Gastroesophageal sphincter (tissue), 4 donors: Measurements from ENCODE around the gene MIDN. TPM values are rescaled to one million over a fixed set of nuclear protein-coding genes. Genes with fewer than 3 reads are reported as not detected.

Source experiments
- ATAC-seq: fragments of 150-250 bp; one replicate; pipeline ENCODE4 v1.9.1; 2016; ENCODE audit warnings: mild to moderate bottlenecking, moderate library complexity
- H3K27ac ChIP-seq, 4 donors: fragments of 200-600 bp; sonication (generic) in 3 of 4; 1 replicate in 3 of 4; 2 replicates in 1 of 4; pipeline ENCODE4 v1.5.1; 2016 to 2019
- H3K27me3 ChIP-seq: fragments of 200-600 bp; sonication (generic); one replicate; pipeline ENCODE4 v1.5.1; 2019
- H3K36me3 ChIP-seq, 2 donors: fragments of 200-600 bp; sonication (generic); one replicate each; pipeline ENCODE4 v1.5.1; 2019; ENCODE audit warnings: control low read depth in 1 of 2
- H3K4me1 ChIP-seq, 3 donors: fragments of 200-600 bp; sonication (generic); 1 replicate in 2 of 3; 2 replicates in 1 of 3; pipeline ENCODE4 v1.5.1; 2016 to 2019; ENCODE audit warnings: control low read depth in 2 of 3
- H3K4me3 ChIP-seq, 2 donors: fragments of 200-600 bp; sonication (generic); one replicate each; pipeline ENCODE4 v1.5.1; 2019; ENCODE audit warnings: mild to moderate bottlenecking in 1 of 2, moderate library complexity in 1 of 2
- H3K9me3 ChIP-seq, 3 donors: fragments of 200-600 bp; sonication (generic); one replicate each; pipeline ENCODE4 v1.5.1; 2017 to 2019; ENCODE audit warnings: control low read depth in 2 of 3
- EP300 ChIP-seq: sonication (generic); formaldehyde crosslinking; IDR thresholded peaks from one replicate; pipeline ENCODE4 v1.6.1; 2017; ENCODE audit warnings: antibody characterized with exemption, mild to moderate bottlenecking
- POLR2A ChIP-seq, 2 donors: fragments of 450-650 bp; IDR thresholded peaks; one replicate each; pipeline ENCODE4 v1.6.1; 2017; ENCODE audit warnings: antibody characterized with exemption in 2 of 2, mild to moderate bottlenecking in 2 of 2, moderate library complexity in 1 of 2
- POLR2AphosphoS5 ChIP-seq: sonication (generic); formaldehyde crosslinking; IDR thresholded peaks from one replicate; pipeline ENCODE4 v1.6.1; 2017; ENCODE audit warnings: antibody characterized with exemption
- WGBS, 2 donors: methylation state at CpG; one replicate each; pipeline ENCODE4 v1.1.5; 2018; ENCODE audit warnings: low coverage in 1 of 2; 5-methylcytosine and 5-hydroxymethylcytosine counted together
- total RNA-seq, 4 donors: library from RNA; depleted of rRNA; stranded (reverse); fragments of >200 nt; gene quantifications; one replicate each; pipeline ENCODE4 v1.1.0, GENCODE V29; 2016
- TF ChIP-seq, protein P1 (sequence below), 4 experiments: fragments of 200-600 bp in 2 of 4; fragments of 450-650 bp in 2 of 4; sonication (generic) in 1 of 4; IDR thresholded peaks; one replicate each; pipeline ENCODE4 v1.5.1; 2017 to 2019; ENCODE audit warnings: antibody characterized with exemption in 4 of 4, mild to moderate bottlenecking in 2 of 4, moderate library complexity in 2 of 4

The MIDN gene
- total RNA-seq, 4 donors from 2014 or later = 20.0 to 40.1 (median 24.2) TPM

DNA sequence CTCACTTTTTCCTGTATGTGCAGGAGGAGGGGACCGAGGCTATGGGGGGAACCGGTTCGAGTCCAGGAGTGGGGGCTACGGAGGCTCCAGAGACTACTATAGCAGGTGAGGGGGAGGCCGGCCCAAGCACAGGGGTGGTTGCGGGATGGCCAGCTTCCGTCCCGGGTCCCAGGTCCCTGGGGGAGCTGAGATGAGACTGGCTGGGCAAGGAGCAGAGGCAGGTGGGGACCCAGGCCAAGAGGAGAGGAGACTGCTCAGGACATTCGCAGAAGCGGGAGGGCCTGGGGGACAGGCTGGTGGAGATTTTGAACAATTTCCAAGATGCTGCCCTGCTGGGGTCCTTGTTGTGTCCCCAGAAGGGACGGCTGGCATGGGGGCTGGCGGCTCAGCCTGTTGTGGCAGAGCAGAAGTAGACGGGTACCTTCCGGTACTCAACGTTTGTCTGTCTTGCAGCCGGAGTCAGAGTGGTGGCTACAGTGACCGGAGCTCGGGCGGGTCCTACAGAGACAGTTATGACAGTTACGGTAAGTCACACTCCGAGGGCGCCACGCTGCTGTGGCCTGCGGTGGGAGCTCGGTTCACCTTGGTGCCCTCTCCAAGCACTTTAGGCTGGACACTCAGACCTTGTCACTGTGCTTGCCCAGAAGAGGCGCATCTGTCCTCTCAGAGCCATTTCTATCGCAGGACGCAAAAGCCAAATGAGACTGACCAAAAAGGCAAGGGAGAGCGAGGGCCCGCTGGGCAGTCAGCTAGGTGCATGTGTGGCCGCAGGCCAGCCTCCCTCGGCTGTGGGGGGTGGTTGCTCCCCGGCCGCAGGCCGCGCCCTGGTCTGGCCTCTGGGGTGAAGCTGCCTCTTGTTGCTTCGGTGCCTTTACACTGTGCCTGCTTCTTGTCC, 23.4 kb downstream of the MIDN start:
- Histone ChIP-seq H3K27ac (peak overlapping the region in 3 of 4 donors; percentile 99 to 100 (median 99)), H3K9me3 (no peaks in the 10 kb centered on the region), H3K36me3 (peaks cover 0 to 43% of the 10 kb centered on the region in 2 donors), H3K4me1 (peaks cover 3 to 88% (median 74%) of the 10 kb centered on the region in 3 donors), H3K27me3 (no peaks in the 10 kb centered on the region), H3K4me3 (peak overlapping the region in 1 of 2 donors; percentile 96)
- ATAC-seq = no peak
- WGBS, 2 donors = 49 to 60% methylated on average over 3 of the region's 37 CpGs
- TF ChIP-seq POLR2AphosphoS5 = no peak

DNA sequence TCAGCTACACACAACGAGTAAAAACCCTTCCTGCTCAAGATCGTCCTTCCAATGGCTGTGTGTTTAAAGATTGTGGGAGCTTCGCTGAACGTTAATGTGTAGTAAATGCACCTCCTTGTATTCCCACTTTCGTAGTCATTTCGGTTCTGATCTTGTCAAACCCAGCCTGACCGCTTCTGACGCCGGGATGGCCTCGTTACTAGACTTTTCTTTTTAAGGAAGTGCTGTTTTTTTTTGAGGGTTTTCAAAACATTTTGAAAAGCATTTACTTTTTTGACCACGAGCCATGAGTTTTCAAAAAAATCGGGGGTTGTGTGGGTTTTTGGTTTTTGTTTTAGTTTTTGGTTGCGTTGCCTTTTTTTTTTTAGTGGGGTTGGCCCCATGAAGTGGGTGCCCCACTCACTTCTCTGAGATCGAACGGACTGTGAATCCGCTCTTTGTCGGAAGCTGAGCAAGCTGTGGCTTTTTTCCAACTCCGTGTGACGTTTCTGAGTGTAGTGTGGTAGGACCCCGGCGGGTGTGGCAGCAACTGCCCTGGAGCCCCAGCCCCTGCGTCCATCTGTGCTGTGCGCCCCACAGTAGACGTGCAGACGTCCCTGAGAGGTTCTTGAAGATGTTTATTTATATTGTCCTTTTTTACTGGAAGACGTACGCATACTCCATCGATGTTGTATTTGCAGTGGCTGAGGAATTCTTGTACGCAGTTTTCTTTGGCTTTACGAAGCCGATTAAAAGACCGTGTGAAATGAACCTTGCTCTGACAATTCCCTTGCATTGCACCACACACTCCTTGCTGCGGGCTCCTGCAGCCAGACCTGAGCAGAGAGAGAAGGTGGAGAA, 24.3 kb downstream of the MIDN start:
- peak overlapping the region in 3 of 4 donors; percentile 99 to 100 (median 99) for H3K27ac ChIP-seq
- no peaks in the 10 kb centered on the region for H3K9me3 ChIP-seq
- H3K4me3 ChIP-seq = peak overlapping the region in 1 of 2 donors; percentile 96
- 37 to 67% methylated on average over 13 to 30 of the region's 33 CpGs for WGBS, 2 donors
- no peaks in the 10 kb centered on the region for H3K27me3 ChIP-seq
- H3K4me1 ChIP-seq = peaks cover 3 to 84% (median 69%) of the 10 kb centered on the region in 3 donors
- TF ChIP-seq POLR2A (IDR thresholded peaks at IDR 0.05) (no peak), POLR2AphosphoS5 (no peak), EP300 (no peak)
- TF ChIP-seq, protein P1, sequence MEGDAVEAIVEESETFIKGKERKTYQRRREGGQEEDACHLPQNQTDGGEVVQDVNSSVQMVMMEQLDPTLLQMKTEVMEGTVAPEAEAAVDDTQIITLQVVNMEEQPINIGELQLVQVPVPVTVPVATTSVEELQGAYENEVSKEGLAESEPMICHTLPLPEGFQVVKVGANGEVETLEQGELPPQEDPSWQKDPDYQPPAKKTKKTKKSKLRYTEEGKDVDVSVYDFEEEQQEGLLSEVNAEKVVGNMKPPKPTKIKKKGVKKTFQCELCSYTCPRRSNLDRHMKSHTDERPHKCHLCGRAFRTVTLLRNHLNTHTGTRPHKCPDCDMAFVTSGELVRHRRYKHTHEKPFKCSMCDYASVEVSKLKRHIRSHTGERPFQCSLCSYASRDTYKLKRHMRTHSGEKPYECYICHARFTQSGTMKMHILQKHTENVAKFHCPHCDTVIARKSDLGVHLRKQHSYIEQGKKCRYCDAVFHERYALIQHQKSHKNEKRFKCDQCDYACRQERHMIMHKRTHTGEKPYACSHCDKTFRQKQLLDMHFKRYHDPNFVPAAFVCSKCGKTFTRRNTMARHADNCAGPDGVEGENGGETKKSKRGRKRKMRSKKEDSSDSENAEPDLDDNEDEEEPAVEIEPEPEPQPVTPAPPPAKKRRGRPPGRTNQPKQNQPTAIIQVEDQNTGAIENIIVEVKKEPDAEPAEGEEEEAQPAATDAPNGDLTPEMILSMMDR (IDR thresholded peaks at IDR 0.05) = no peak
- ATAC-seq = no peak
- peaks cover 0 to 52% of the 10 kb centered on the region in 2 donors for H3K36me3 ChIP-seq

DNA sequence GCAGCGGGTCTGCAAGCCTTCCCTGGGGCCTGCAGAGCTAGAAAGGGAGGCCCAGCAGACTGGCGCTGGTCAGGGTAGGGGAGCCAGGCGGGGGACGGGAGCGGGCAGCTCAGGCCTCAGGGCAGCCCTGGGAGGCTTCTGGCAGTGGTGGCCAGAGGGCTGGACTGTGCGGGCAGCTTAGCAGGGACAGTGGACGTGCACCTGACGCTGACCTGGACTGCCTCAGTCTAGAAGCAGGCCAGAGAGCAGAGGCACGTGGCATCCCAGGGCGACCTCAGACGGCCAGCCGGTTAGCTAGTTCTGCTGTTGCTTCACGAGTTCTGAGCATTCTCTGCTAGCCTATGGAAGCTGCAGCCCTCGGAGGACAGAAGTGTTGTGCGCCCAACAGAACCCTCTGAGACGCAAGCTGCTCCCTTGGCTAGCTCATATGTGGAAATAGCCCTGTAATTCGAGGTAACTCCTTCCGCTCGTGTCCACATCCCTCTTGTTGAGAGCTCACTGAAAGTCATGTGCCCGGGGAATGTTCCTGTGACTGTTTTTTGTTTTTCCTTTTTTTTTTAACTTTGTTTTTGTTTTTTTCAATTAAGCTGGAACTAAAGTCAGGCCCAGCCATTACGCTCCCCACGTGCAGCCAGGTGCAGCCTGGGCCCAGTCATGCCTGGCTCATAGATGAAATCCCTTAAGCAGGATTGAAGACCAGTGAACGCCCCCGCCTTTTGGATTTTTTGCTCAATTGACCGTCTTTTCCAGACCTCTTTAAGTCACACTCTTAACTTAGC, 25.1 kb downstream of the MIDN start:
- no peak for ATAC-seq
- H3K4me3 ChIP-seq = peak overlapping the region in 1 of 2 donors; percentile 96
- H3K4me1 ChIP-seq = peaks cover 3 to 76% (median 61%) of the 10 kb centered on the region in 3 donors
- WGBS, 2 donors = 64 to 70% methylated on average over 2 to 10 of the region's 25 CpGs
- peak overlapping the region; percentile 13 to 100 (median 96) for H3K27ac ChIP-seq
- H3K36me3 ChIP-seq = peaks cover 0 to 58% of the 10 kb centered on the region in 2 donors
- TF ChIP-seq EP300 (no peak), POLR2AphosphoS5 (no peak), POLR2A (IDR thresholded peaks at IDR 0.05) (no peak)
- TF ChIP-seq, protein P1 (IDR thresholded peaks at IDR 0.05) = no peak
- no peaks in the 10 kb centered on the region for H3K27me3 ChIP-seq
- no peaks in the 10 kb centered on the region for H3K9me3 ChIP-seq

DNA sequence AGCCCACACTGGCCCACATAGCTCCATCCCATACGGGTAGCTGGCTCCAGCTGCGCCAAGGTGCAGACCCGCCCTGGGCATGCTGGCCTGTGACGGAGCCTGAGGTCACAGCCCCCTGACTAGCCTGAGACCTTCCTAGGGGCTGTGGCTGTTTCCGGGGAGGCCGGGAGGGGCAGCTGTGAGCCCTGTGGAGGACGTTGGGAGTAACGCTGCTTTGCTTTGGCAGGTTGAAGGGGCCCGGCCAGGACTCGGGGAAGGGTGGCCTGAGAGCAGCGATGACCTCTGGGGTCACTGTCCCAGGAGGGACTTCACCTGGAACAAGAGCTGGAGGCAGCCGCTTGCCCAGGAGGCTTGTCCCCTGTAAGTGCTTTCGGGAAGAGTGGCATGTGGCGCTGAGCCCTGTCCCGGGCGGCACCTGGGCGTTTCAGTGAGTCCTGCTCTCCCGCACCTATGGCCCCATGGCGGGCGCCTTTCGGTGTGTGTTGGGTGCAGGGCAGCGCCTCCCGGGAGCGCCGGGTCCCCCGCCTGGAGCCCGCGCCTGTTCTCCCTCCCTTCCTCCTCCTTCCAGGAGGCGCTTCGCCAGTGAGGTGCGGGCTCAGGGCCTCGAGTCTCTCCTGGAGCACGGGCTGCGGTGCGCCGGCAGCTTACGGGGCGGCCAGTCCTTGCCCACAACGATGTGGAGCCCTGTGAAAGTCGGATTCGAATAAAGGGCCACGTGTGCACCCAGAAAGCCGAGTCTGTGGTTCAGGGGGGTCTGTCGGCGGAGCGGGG, 25.9 kb downstream of the MIDN start:
- H3K9me3 ChIP-seq = no peaks in the 10 kb centered on the region
- no peak for ATAC-seq
- TF ChIP-seq, protein P1 (IDR thresholded peaks at IDR 0.05) = no peak
- TF ChIP-seq POLR2AphosphoS5 = no peak
- TF ChIP-seq EP300 = no peak
- no peak for TF ChIP-seq POLR2A (IDR thresholded peaks at IDR 0.05)
- 0% methylated on average over 1 of the region's 46 CpGs; no CpG with 5 or more reads in 1 of the 2 donors for WGBS, 2 donors
- H3K4me1 ChIP-seq = peaks cover 3 to 73% (median 57%) of the 10 kb centered on the region in 3 donors
- H3K27ac ChIP-seq = peak overlapping the region; percentile 71 to 100 (median 96)
- peaks cover 0 to 66% of the 10 kb centered on the region in 2 donors for H3K36me3 ChIP-seq
- H3K4me3 ChIP-seq = peak overlapping the region in 1 of 2 donors; percentile 72
- no peaks in the 10 kb centered on the region for H3K27me3 ChIP-seq
